ENCODE data around the gene CAMSAP3. TPM values are rescaled to one million over a fixed set of nuclear protein-coding genes. Genes with fewer than 3 reads are reported as not detected.

The CAMSAP3 gene
- total RNA-seq, 1 donor from 2014 or later, result 28.6 TPM

GRCh38 chr19:7610491-7611240, 15.0 kb downstream of the CAMSAP3 start:
- TF ChIP-seq CTCF (conservative IDR thresholded peaks at IDR 0.05), result no peak
- Mint-ChIP-seq H3K27ac (no peak overlapping the region), H3K27me3 (no peaks in the 10 kb centered on the region), H3K9me3 (no peaks in the 10 kb centered on the region), H3K4me3 (no peak overlapping the region), H3K4me1 (ENCODE audit: unreplicated experiment) (no peaks in the 10 kb centered on the region), H3K36me3 (peaks cover 4% of the 10 kb centered on the region)
- DNase-seq (ENCODE audit: extremely low spot score, unreplicated experiment), result no peak

GRCh38 chr19:7611541-7612279, 16.0 kb downstream of the CAMSAP3 start:
- H3K9me3 Mint-ChIP-seq, result no peaks in the 10 kb centered on the region
- DNase-seq (ENCODE audit: extremely low spot score, unreplicated experiment), result no peak
- TF ChIP-seq CTCF (conservative IDR thresholded peaks at IDR 0.05), result no peak
- H3K36me3 Mint-ChIP-seq, result peaks cover 3% of the 10 kb centered on the region
- no peaks in the 10 kb centered on the region for H3K27me3 Mint-ChIP-seq
- no peaks in the 10 kb centered on the region for H3K4me1 Mint-ChIP-seq (ENCODE audit: unreplicated experiment)
- no peak overlapping the region for H3K4me3 Mint-ChIP-seq
- H3K27ac Mint-ChIP-seq, result no peak overlapping the region

- TF ChIP-seq CTCF (conservative IDR thresholded peaks at IDR 0.05), result no peak
- no peak overlapping the region for H3K27ac Mint-ChIP-seq
- no peak overlapping the region for H3K4me3 Mint-ChIP-seq
- H3K4me1 Mint-ChIP-seq (ENCODE audit: unreplicated experiment), result no peaks in the 10 kb centered on the region
- no peak for DNase-seq (ENCODE audit: extremely low spot score, unreplicated experiment)
- no peaks in the 10 kb centered on the region for H3K27me3 Mint-ChIP-seq
- no peaks in the 10 kb centered on the region for H3K9me3 Mint-ChIP-seq
- H3K36me3 Mint-ChIP-seq, result peaks cover 3% of the 10 kb centered on the region
Observed at GRCh38 chr19:7612282-7613274, 16.9 kb downstream of the CAMSAP3 start.

GRCh38 chr19:7614859-7615741, 19.4 kb downstream of the CAMSAP3 start:
- no peaks in the 10 kb centered on the region for H3K9me3 Mint-ChIP-seq
- no peak overlapping the region for H3K4me3 Mint-ChIP-seq
- peaks cover 8% of the 10 kb centered on the region for H3K36me3 Mint-ChIP-seq
- DNase-seq (ENCODE audit: extremely low spot score, unreplicated experiment), result no peak
- H3K27me3 Mint-ChIP-seq, result no peaks in the 10 kb centered on the region
- TF ChIP-seq CTCF (conservative IDR thresholded peaks at IDR 0.05), result no peak
- peaks cover 7% of the 10 kb centered on the region for H3K4me1 Mint-ChIP-seq (ENCODE audit: unreplicated experiment)
- H3K27ac Mint-ChIP-seq, result no peak overlapping the region

Data from type B pancreatic cell (in vitro differentiated cells).